Left renal pelvis (tissue), 4 donors: ENCODE results near the gene FAM227B. TPM values are rescaled to one million over a fixed set of nuclear protein-coding genes. Genes with fewer than 3 reads are reported as not detected.
"Not testable (repeated sequence)": the region's sequence is repeated elsewhere in the genome, so short reads cannot be mapped to it uniquely, and the experiment has no call there.

Experiments
- DNase-seq, 4 donors: peaks; one replicate each; pipeline ENCODE4 v3.0.0-alpha.2; 2013; ENCODE audit warnings: low read depth in 4 of 4, low spot score in 3 of 4
- polyA plus RNA-seq, 4 donors: library from polyadenylated mRNA; unstranded; fragments of 120-200 nt; gene quantifications; one replicate each; pipeline ENCODE4 v1.2.1, GENCODE V29; 2013; ENCODE audit not compliant: insufficient read length in 4 of 4

FAM227B gene, protein sequence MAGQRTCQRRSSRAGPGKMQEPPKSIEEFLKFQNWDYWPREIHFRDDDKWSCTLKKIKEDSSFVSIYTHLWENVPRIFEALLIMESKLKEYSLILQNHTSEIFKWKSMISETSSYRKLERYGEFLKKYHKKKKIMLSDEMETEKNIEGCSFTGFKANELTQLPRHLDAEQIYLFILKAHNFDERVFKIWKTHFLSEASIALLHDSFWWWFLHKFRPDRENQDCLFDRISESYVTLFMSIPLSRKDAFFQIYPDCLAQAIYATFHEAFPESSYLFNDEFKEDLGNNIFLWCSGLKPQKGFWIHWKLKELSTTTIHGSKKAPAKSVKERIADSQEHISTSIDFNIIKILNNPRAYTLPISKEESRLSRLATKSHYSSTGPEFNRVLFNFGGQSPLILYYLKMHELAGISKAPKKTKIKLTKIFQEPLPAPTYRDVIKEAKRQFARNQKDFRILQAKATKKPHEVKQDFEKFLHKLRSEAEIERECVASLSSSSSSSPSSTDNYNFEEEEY
- 10 to 100 TPM in 3 of 4 donors, 1 to 10 TPM in 1; 8.7 to 22.3 (median 18.4) TPM for polyA plus RNA-seq

DNA sequence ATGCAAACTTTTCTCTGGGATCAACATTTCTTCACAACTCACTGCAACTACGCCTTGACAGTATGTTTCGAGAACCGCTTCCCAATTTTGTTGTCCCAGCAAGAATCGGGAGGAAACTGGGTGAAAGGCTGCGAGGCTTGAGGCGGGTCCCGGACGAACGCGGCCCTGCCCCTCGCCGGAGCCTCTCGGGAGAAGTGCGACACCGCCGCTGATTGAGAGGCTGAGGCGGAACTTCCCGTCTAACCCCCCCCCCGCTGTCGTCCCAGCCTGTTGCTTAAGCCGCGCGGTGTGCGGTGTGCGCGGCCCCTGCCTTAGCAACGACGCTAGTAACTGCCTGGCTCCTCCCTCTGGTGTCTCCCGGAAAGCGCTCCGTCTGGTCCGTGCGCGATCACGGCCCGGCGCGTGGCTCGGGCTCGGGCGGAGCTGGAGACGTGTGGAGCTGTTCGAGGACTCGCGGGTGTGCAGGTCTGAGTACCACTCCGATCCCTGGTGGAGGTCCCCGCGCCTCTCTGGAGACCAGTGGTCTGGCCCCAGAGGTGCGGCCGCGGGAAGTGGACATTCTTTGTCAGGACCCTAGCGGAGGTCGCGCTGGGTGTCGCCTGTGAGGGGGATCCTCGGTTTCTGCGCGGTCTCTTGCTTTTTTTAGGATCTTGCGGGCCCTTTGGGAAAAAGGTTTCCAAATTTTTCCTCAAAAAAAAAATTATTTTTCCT lies at the start of gene FAM227B, which contains the start of gene DTWD1:
TSS of gene FAM227B (minus strand) at position 161 of the 711 bp plus-strand sequence. CDS start 5,647 bp downstream, outside the sequence.
TSS of gene DTWD1 (plus strand) at position 391 of the 711 bp plus-strand sequence. CDS start 4,120 bp downstream, outside the sequence.
- DNase-seq = peak; percentile 92 to 95 (median 95)

- no peak for DNase-seq
These were observed 48.7 kb upstream of the FAM227B start for GRCh38 chr15:49669288-49669687.

GRCh38 chr15:49666486-49666885 lies 45.9 kb upstream of the FAM227B start:
- not testable (repeated sequence) for DNase-seq

DNA sequence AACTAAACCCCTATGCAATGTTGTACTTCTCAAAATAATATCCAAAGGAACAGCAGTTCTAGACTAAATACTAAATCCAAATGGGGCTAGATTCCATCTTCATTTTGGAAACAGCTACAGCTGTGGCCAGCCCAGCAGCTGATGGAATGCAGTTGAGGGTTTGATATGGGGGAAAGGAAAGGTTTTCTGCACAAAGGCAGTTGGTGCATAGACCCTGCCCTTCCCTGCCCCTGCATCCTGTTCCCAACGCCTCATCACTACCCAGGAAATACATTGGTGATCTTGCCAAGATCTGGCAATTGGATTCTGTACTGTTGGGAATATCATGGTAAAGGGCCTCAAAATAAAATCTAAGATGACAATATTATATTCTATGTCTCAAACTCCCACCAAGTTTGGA lies 44.1 kb upstream of the FAM227B start:
- DNase-seq = no peak

- no peak for DNase-seq
These were observed 36.1 kb upstream of the FAM227B start for GRCh38 chr15:49656734-49657133.

- no peak for DNase-seq
These were observed 32.3 kb upstream of the FAM227B start for GRCh38 chr15:49652922-49653321.

- no peak for DNase-seq
These were observed 30.1 kb upstream of the FAM227B start for GRCh38 chr15:49650676-49651075.

DNA sequence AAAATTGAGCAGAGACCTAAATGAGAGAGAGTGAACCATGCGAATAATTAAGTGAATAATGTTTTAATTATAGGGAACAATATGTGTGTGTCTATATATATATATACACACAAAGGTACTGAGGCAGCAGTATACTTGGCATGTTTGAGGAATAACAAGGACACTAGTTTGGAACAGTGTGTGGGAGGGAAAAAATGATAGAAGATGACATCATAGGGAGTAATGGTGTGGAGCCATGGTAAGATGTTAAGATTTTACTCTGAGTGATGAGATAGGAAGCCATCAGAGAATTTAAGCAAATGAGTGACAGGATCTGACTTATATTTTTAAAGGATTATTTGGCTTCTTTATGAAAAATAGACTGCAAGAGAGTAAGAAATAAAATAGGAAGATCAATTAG lies 29.4 kb upstream of the FAM227B start:
- DNase-seq = no peak

DNA sequence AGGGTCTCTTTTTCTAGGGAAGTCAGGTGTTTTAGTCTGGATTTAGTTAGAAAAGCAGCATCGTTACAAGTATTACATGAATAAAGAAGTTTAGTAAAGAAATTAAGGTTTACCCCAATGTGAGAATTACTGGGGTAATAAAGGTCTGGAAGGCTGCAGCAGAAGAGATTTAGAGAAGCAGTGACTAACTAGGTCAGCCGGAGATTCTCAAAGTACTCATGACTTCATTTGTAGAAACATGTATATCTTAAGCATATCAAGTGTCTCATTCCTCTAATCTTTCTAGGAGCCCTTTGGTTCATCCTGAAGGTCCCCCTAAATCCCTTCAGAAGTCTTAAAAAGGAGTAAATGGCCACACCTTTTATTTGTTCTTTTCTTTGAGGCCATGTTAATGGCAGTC lies 26.3 kb upstream of the FAM227B start:
- DNase-seq = no peak

DNA sequence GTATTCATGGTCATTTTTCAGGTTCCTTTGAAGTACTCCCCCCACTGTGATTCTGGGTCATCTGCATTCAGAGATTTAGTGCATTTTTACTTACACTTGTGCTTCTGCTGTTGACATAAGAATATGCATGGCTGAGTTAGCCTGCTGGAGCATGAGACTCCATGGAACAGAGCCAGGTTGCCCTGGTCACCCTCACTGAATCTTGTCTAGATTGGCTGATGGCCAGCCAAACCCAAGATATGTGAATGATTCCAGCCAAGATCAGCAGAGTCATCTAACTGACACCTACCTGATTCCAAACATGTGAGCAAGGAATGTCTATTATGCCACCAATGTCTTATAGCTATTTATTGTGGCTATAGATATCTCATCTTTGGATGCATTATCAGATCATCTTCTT lies 25.3 kb upstream of the FAM227B start:
- DNase-seq = peak in 2 of 4 donors; percentile 51 to 58

GRCh38 chr15:49645277-49645676 lies 24.7 kb upstream of the FAM227B start:
- no peak for DNase-seq

DNA sequence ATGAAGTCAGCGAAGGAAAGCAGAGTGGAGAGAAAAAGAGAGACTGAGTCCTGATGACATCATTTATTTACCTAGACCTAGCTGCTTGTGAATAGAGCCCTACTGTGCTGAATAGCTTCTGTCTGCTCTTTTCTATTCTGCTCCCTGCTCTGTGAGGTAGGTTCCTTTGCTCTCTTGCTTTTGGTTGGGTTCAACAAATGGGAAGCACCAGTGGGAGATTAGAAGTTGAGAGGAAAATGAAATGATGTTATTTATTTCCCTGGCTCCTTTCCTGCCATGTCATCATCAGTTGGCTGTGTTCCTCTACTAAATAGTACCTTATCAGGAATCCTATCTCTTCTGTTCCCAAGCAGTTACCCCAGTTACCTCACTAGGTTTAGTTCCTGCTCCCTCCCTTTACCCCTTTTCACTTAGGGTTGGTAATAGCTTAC lies 23.8 kb upstream of the FAM227B start:
- no peak for DNase-seq

DNA sequence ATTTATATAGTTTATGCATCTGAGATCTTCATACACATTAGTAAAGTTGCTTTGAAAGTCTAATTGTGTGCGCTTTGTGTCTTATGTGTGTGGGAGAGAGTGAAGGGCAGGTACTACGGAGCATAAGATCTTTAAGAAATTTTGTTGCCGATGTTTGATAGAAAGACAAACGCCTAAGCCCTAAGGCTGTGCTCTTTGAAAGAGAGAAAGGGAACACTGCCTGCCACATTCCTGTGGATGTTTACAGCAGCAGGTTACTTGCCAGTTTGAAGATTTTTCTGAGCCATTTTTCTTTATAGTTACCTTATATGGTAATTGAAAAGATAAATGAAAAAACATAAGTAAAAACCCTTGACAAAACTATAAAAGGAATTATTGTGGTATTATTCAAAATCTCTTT lies 17.2 kb upstream of the FAM227B start:
- no peak for DNase-seq

- DNase-seq = no peak
These were observed 7.8 kb upstream of the FAM227B start for GRCh38 chr15:49628379-49628778.

DNA sequence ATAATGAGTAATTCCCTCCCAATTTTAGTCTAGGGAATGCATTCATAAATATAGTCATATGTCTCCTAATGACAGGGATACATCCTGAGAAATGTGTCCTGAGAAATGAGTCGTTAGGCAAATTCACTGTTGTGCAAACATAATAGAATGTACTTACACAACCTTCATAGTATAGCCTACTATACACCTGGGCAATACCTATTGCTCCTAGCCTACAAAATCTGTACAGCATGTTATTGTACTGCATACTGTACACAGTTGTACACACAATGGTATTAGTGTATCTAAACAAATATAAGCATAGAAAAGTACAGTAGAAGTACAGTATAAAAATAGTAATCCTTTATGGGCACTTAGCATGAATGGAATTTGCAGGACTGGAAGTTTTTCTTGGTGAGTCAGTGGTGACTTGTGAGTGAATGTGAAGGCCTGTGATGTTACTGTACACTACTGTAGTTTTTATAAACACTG lies 6.8 kb upstream of the FAM227B start:
- DNase-seq = no peak

GRCh38 chr15:49625460-49626036 lies 4.9 kb upstream of the FAM227B start:
- DNase-seq = no peak

GRCh38 chr15:49624056-49624455 lies 3.4 kb upstream of the FAM227B start:
- DNase-seq = no peak

DNA sequence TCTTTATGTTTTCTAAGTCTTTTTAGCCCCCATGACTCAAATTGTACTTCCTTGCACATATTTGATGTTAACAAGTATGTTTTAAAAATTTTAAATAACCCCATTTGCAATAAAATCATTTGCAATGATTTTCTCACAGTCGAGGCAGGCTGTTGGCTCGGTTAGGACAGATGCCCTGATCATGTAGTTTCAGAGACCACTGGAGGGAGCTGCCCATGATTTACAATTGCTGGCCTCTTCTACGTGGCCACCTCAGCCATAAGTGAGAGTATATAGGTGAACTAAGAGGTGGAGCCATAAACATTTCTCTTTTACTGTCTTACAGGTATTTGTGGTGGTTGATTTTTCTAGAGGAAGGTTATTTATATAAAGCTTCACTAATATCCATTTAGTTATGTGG lies 1.9 kb upstream of the FAM227B start:
- DNase-seq = no peak

DNA sequence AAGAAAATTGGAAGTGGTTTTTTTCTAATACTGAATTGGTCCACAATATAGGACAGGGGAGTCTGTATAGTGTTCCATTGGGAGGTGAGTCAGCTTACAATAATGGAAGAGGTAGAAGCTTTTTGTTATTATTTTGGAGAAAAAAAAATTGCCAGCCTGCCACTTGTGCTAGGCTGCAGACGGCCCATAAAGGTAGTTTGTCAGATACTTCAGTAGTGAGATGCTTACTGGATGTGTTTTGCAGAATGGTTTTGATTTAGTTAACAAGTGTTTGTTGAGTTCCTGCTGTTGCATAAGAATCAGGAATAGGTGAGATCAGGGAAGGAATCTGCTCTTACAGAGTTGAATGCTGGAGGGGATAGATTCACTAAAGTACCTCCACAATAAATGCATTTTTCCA lies 1.3 kb upstream of the FAM227B start:
- DNase-seq = no peak

GRCh38 chr15:49621401-49621811 lies 788 bp upstream of the FAM227B start:
- DNase-seq = peak in 1 of 4 donors; percentile 27

GRCh38 chr15:49620199-49620598 lies 419 bp downstream of the FAM227B start:
- DNase-seq = peak in 1 of 4 donors; percentile 15
